ENCODE measurements around the gene KCNK7.

- TF ChIP-seq MAX (IDR thresholded peaks at IDR 0.05; ENCODE audit: low read depth, low read length) (no peak), CTCF (IDR thresholded peaks at IDR 0.05; ENCODE audit: low read depth, low read length) (no peak)
Measured at GRCh38 chr11:65584723-65585171, 10.9 kb downstream of the KCNK7 start.

Measured in NB4 (cell line).